Retinal pigment epithelial cell (primary cell): ENCODE measurements around the gene SEC24D.

Experiments used
- DNase-seq: peaks from one replicate; pipeline ENCODE4 v3.0.0-alpha.2; 2010; ENCODE audit warnings: low read depth
- H3K4me3 ChIP-seq: 2 replicates; pipeline ENCODE4 v1.5.1; 2011; ENCODE audit warnings: mild to moderate bottlenecking, low read length, control low read depth, moderate library complexity
- CTCF ChIP-seq: conservative IDR thresholded peaks from 2 replicates; pipeline ENCODE4 v1.5.1; 2011; ENCODE audit warnings: low read depth, low read length, control low read depth, inconsistent platforms

SEC24D gene

GRCh38 chr4:118770741-118771187 is 65.2 kb downstream of the SEC24D start:
- no peak for DNase-seq
- TF ChIP-seq CTCF: no peak
- H3K4me3 ChIP-seq: no peak overlapping the region

GRCh38 chr4:118769161-118769560 is 66.8 kb downstream of the SEC24D start:
- TF ChIP-seq CTCF: no peak
- no peak overlapping the region for H3K4me3 ChIP-seq
- no peak for DNase-seq

GRCh38 chr4:118767109-118767508 is 68.8 kb downstream of the SEC24D start:
- no peak for TF ChIP-seq CTCF
- H3K4me3 ChIP-seq: no peak overlapping the region

GRCh38 chr4:118765399-118765798 is 70.5 kb downstream of the SEC24D start:
- TF ChIP-seq CTCF: no peak
- H3K4me3 ChIP-seq: no peak overlapping the region
- DNase-seq: peak; percentile 99

More at GRCh38 chr4:118767109-118767508, 68.8 kb downstream of the SEC24D start:
- no peak for DNase-seq

GRCh38 chr4:118762730-118763477 is 73.0 kb downstream of the SEC24D start:
- no peak for TF ChIP-seq CTCF
- no peak for DNase-seq
- no peak overlapping the region for H3K4me3 ChIP-seq

GRCh38 chr4:118762155-118762554 is 73.8 kb downstream of the SEC24D start:
- no peak for TF ChIP-seq CTCF
- DNase-seq: no peak
- H3K4me3 ChIP-seq: no peak overlapping the region

GRCh38 chr4:118761397-118762016 is 74.4 kb downstream of the SEC24D start:
- H3K4me3 ChIP-seq: no peak overlapping the region
- no peak for TF ChIP-seq CTCF
- DNase-seq: no peak
